ENCODE results near the gene GABARAPL2.

GRCh38 chr16:75519175-75519574 lies 47.0 kb upstream of the GABARAPL2 start:
- TF ChIP-seq CTCF (IDR thresholded peaks at IDR 0.05): no peak
- no peak for TF ChIP-seq POLR2AphosphoS5 (IDR thresholded peaks at IDR 0.05)

All from stomach (tissue), 4 donors.